HEK293 (cell line): ENCODE results near the gene EDEM2.
"Not testable (repeated sequence)": the region's sequence is repeated elsewhere in the genome, so short reads cannot be mapped to it uniquely, and the experiment has no call there.

ENCODE experiments used
- CTCF ChIA-PET: fragments of 350-600 bp; formaldehyde crosslinking; extraction: SDS; loops from one replicate; lab custom pipeline; 2021; ENCODE audit warnings: antibody characterized with exemption; lab: Yijun Ruan, JAX
- POLR2A ChIA-PET: fragments of 300-600 bp; formaldehyde crosslinking; extraction: SDS; loops from one replicate; lab custom pipeline; 2020; ENCODE audit warnings: antibody characterized with exemption, inconsistent platforms; lab: Yijun Ruan, JAX
- H3K27ac ChIP-seq: fragments of 200-500 bp; sonication (Bioruptor generic); 2 replicates; pipeline ENCODE4 v1.5.1; 2014; ENCODE audit warnings: low read depth, low read length, control low read depth, inconsistent platforms; ENCODE audit errors: extremely low read depth
- H3K36me3 ChIP-seq, 2 experiments: fragments of 200-500 bp in 1 of 2; sonication (Bioruptor generic) in 1 of 2; 1 replicate in 1 of 2; 2 replicates in 1 of 2; pipeline ENCODE4 v1.5.1; 2014 to 2017; ENCODE audit warnings: inconsistent platforms in 2 of 2, low read length in 2 of 2; ENCODE audit not compliant: control insufficient read depth in 2 of 2, insufficient read depth in 1 of 2
- H3K4me1 ChIP-seq: fragments of 200-500 bp; sonication (Bioruptor generic); 2 replicates; pipeline ENCODE4 v1.5.1; 2014; ENCODE audit warnings: mild to moderate bottlenecking, low read length, inconsistent platforms; ENCODE audit not compliant: control insufficient read depth, insufficient read depth
- H3K4me3 ChIP-seq: 2 replicates; pipeline ENCODE4 v1.5.1; 2011; ENCODE audit warnings: low read depth, mild to moderate bottlenecking, control low read depth, low read length, moderate library complexity
- H3K9me3 ChIP-seq: fragments of 200-500 bp; sonication (Bioruptor generic); 2 replicates; pipeline ENCODE4 v1.5.1; 2014; ENCODE audit warnings: low read depth, low read length, inconsistent platforms; ENCODE audit not compliant: control insufficient read depth, insufficient read depth
- ATF2 ChIP-seq: fragments of 450-650 bp; formaldehyde crosslinking; IDR thresholded peaks from 2 replicates; pipeline ENCODE4 v1.5.1; 2016; ENCODE audit warnings: missing biosample characterization, missing genetic modification characterization, low read depth
- HIC1 ChIP-seq: fragments of 450-650 bp; formaldehyde crosslinking; IDR thresholded peaks from 2 replicates; pipeline ENCODE4 v1.5.1; 2016; ENCODE audit warnings: missing biosample characterization, missing genetic modification characterization
- HOXD13 ChIP-seq: sonication (generic); formaldehyde crosslinking; IDR thresholded peaks from 2 replicates; pipeline ENCODE4 v1.8.0; 2022; ENCODE audit warnings: missing genetic modification reagents, borderline replicate concordance
- PBX3 ChIP-seq: sonication (generic); formaldehyde crosslinking; IDR thresholded peaks from 2 replicates; pipeline ENCODE4 v1.8.1; 2022; ENCODE audit warnings: mild to moderate bottlenecking, moderate library complexity, missing genetic modification reagents
- PRDM6 ChIP-seq: fragments of 450-650 bp; formaldehyde crosslinking; IDR thresholded peaks from 2 replicates; pipeline ENCODE4 v1.5.1; 2017; ENCODE audit warnings: missing biosample characterization, missing genetic modification characterization
- ZBTB49 ChIP-seq: fragments of 450-650 bp; formaldehyde crosslinking; IDR thresholded peaks from 2 replicates; pipeline ENCODE4 v1.5.1; 2016; ENCODE audit warnings: missing biosample characterization, missing genetic modification characterization, low read depth
- ZNF121 ChIP-seq: fragments of 450-650 bp; formaldehyde crosslinking; IDR thresholded peaks from 2 replicates; pipeline ENCODE4 v1.5.1; 2016; ENCODE audit warnings: missing biosample characterization, missing genetic modification characterization
- ZNF202 ChIP-seq: fragments of 450-650 bp; formaldehyde crosslinking; IDR thresholded peaks from 2 replicates; pipeline ENCODE4 v1.5.1; 2016; ENCODE audit warnings: missing biosample characterization, missing genetic modification characterization, borderline replicate concordance
- ZNF211 ChIP-seq: fragments of 450-650 bp; formaldehyde crosslinking; IDR thresholded peaks from 2 replicates; pipeline ENCODE4 v1.5.1; 2016; ENCODE audit warnings: low read depth, missing biosample characterization, missing genetic modification characterization
- ZNF311 ChIP-seq: fragments of 450-650 bp; formaldehyde crosslinking; IDR thresholded peaks from 2 replicates; pipeline ENCODE4 v1.5.1; 2017; ENCODE audit warnings: missing biosample characterization, missing genetic modification characterization, borderline replicate concordance
- ZNF324 ChIP-seq: fragments of 450-650 bp; formaldehyde crosslinking; IDR thresholded peaks from 2 replicates; pipeline ENCODE4 v1.5.1; 2016; ENCODE audit warnings: missing biosample characterization, missing genetic modification characterization
- ZNF423 ChIP-seq: fragments of 450-650 bp; formaldehyde crosslinking; IDR thresholded peaks from 2 replicates; pipeline ENCODE4 v1.5.1; 2016; ENCODE audit warnings: missing biosample characterization, missing genetic modification characterization
- ZNF677 ChIP-seq: fragments of 450-650 bp; IDR thresholded peaks from 2 replicates; pipeline ENCODE4 v1.5.0; 2018; ENCODE audit warnings: missing biosample characterization, mild to moderate bottlenecking, missing genetic modification characterization, moderate library complexity

The EDEM2 gene

GRCh38 chr20:35171438-35171752, 24.3 kb upstream of the EDEM2 start (continued):
- no peak for TF ChIP-seq ZNF311
- no peak for TF ChIP-seq ZNF202

GRCh38 chr20:35168701-35169409, 21.7 kb upstream of the EDEM2 start:
- not testable (repeated sequence) for H3K9me3 ChIP-seq
- ChIA-PET CTCF (interaction anchor here (4.6 kb wide), 1 partner anchor 23 kb away, joined by 18 read pairs; the partner anchor contains the start of gene EDEM2), POLR2A (interaction anchor here (0.6 kb wide), 2 partner anchors 27 to 146 kb away, joined by 3 read pairs; no protein-coding TSS in a partner anchor)

GRCh38 chr20:35167787-35168186, 20.7 kb upstream of the EDEM2 start:
- ChIA-PET POLR2A (no interaction called here), CTCF (interaction anchor here (1.2 to 4.6 kb wide), 2 partner anchors 22 to 41 kb away, joined by 3 to 18 read pairs; partner anchors contain the start of gene EDEM2)
- no peak overlapping the region for H3K27ac ChIP-seq
- H3K4me3 ChIP-seq: no peak overlapping the region
- no peaks in the 10 kb centered on the region for H3K9me3 ChIP-seq
- H3K36me3 ChIP-seq: no peaks in the 10 kb centered on the region
- 0 out of 2 replicates have a peak, but pooled peaks cover 3% of the 10 kb centered on the region for H3K4me1 ChIP-seq
- TF ChIP-seq ZNF324 (no peak), ZNF211 (no peak), ZNF423 (tag by site-specific recombination) (no peak), PBX3 (CRISPR knock-in tag) (no peak), ZBTB49 (tag by site-specific recombination) (no peak), ZNF311 (no peak), HIC1 (tag by site-specific recombination) (no peak), ZNF121 (no peak), ZNF677 (tag by site-specific recombination) (no peak), ATF2 (tag by site-specific recombination) (no peak), PRDM6 (no peak), HOXD13 (CRISPR knock-in tag) (no peak)

More at GRCh38 chr20:35168701-35169409, 21.7 kb upstream of the EDEM2 start:
- H3K36me3 ChIP-seq, H3K27ac ChIP-seq, H3K4me3 ChIP-seq, H3K4me1 ChIP-seq: not testable (repeated sequence)
- peak; percentile 86 for TF ChIP-seq ZNF121
